ENCODE data around the gene ULK3.

DNA sequence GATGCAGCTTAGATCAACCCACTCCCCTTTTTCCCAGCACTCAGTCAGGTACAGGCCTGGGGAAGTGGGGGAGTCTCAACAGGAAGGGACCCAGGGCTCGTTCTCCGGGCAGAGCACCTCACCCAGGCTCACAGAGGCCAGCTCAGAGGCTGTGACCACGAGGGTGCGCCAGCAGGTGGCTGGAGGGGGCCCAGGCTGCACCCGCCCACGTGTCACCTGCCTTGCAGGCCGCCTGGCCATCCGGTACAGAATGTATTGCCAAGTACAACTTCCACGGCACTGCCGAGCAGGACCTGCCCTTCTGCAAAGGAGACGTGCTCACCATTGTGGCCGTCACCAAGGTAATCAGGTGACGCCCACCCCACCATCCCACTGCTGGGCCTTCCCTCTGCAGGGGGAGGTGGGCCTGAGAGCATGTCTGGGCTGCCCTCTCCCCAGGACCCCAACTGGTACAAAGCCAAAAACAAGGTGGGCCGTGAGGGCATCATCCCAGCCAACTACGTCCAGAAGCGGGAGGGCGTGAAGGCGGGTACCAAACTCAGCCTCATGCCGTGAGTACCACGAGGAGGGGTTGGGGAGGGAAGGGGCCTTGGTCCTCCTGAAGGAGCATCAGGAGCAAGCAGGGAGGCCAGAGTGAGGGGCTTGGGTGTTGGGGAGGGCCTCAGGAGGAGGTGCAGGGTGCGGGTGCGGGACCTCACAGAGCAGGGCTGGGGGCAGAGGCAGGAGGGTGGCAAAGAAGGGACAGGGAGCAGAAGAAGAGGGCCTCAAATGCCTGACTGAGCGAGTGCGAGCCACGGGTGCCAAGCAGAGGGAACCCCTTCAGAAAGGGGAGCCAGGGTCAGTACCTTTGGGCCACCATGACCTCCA is 44.3 kb downstream of the ULK3 start:
- TF ChIP-seq, protein P1, sequence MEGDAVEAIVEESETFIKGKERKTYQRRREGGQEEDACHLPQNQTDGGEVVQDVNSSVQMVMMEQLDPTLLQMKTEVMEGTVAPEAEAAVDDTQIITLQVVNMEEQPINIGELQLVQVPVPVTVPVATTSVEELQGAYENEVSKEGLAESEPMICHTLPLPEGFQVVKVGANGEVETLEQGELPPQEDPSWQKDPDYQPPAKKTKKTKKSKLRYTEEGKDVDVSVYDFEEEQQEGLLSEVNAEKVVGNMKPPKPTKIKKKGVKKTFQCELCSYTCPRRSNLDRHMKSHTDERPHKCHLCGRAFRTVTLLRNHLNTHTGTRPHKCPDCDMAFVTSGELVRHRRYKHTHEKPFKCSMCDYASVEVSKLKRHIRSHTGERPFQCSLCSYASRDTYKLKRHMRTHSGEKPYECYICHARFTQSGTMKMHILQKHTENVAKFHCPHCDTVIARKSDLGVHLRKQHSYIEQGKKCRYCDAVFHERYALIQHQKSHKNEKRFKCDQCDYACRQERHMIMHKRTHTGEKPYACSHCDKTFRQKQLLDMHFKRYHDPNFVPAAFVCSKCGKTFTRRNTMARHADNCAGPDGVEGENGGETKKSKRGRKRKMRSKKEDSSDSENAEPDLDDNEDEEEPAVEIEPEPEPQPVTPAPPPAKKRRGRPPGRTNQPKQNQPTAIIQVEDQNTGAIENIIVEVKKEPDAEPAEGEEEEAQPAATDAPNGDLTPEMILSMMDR (conservative IDR thresholded peaks at IDR 0.05; ENCODE audit: low read depth, low read length) = no peak
- no peak for TF ChIP-seq EZH2 (IDR thresholded peaks at IDR 0.05; ENCODE audit: borderline replicate concordance, low read depth, low read length, poor library complexity, severe bottlenecking)

All from A673 (cell line).